ENCODE results near the gene NDUFV1. TPM values are rescaled to one million over a fixed set of nuclear protein-coding genes. Genes with fewer than 3 reads are reported as not detected.

Gene NDUFV1
- total and polyA plus RNA-seq, 8 donors = 82.5 to 281 (median 115) TPM

- Histone ChIP-seq H3K27ac (peak overlapping the region in 3 of 4 donors; percentile 84 to 89 (median 87)), H3K27me3 (no peaks in the 10 kb centered on the region), H3K4me1 (peaks cover 11 to 23% (median 23%) of the 10 kb centered on the region in 3 donors), H3K36me3 (no peaks in the 10 kb centered on the region), H3K4me3 (peak overlapping the region; percentile 32 to 73 (median 54)), H3K9me3 (no peaks in the 10 kb centered on the region)
- ATAC-seq (no peak), FAIRE-seq (no peak), DNase-seq (peak in 4 of 6 donors; percentile 26 to 79 (median 52))
- intact Hi-C loops (cut with DNase I) = loop anchor here in 1 of 3 donors (5.0 kb wide), 1 partner anchor 33 kb away; no protein-coding TSS in a partner anchor
- WGBS, 2 donors = 29 to 34% methylated on average over 25 of the region's 25 CpGs
- TF ChIP-seq CTCF (IDR thresholded peaks at IDR 0.05) = no peak
These were observed 22.1 kb downstream of the NDUFV1 start for GRCh38 chr11:67628710-67629385.

- FAIRE-seq = no peak
- intact Hi-C loops (cut with DNase I) = loop anchor here in 1 of 3 donors (5.0 kb wide), 1 partner anchor 33 kb away; no protein-coding TSS in a partner anchor
These were observed 22.9 kb downstream of the NDUFV1 start, which contains the start of gene NUDT8 for GRCh38 chr11:67629386-67630227. NUDT8 (minus strand) TSS chr11:67629937; CDS start chr11:67629911, 26 bp downstream.

GRCh38 chr11:67630228-67630942 lies 23.6 kb downstream of the NDUFV1 start:
- intact Hi-C loops (cut with DNase I) = no loop called here
- WGBS, 2 donors = 1% methylated on average over 36 to 70 of the region's 70 CpGs

More at GRCh38 chr11:67629386-67630227, 22.9 kb downstream of the NDUFV1 start, which contains the start of gene NUDT8:
- peak within 1 kb of the TSS; percentile 42 to 73 (median 54) for H3K4me3 ChIP-seq
- no peaks in the 10 kb centered on the region for H3K9me3 ChIP-seq
- DNase-seq (peak; percentile 72 to 94 (median 87)), ATAC-seq (peak; percentile 60 to 73 (median 63))
- peak; percentile 83 to 86 (median 84) for TF ChIP-seq CTCF (IDR thresholded peaks at IDR 0.05)
- 1% methylated on average over 81 to 102 of the region's 102 CpGs for WGBS, 2 donors
- peak within 1 kb of the TSS; percentile 84 to 89 (median 86) for H3K27ac ChIP-seq
- no peaks in the 10 kb centered on the region for H3K36me3 ChIP-seq
- H3K4me1 ChIP-seq = peaks cover 11 to 23% (median 23%) of the 10 kb centered on the region in 3 donors
- H3K27me3 ChIP-seq = no peaks in the 10 kb centered on the region

More at GRCh38 chr11:67630228-67630942, 23.6 kb downstream of the NDUFV1 start:
- FAIRE-seq = no peak
- peak overlapping the region; percentile 84 to 89 (median 86) for H3K27ac ChIP-seq
- H3K4me3 ChIP-seq = peak overlapping the region; percentile 42 to 73 (median 54)
- TF ChIP-seq CTCF (IDR thresholded peaks at IDR 0.05) = peak; percentile 43 to 56 (median 53)
- peak; percentile 81 to 92 (median 84) for ATAC-seq
- H3K9me3 ChIP-seq = no peaks in the 10 kb centered on the region
- no peaks in the 10 kb centered on the region for H3K27me3 ChIP-seq
- DNase-seq = peak; percentile 98 to 100 (median 99)
- H3K36me3 ChIP-seq = no peaks in the 10 kb centered on the region
- peaks cover 11 to 23% (median 23%) of the 10 kb centered on the region in 3 donors for H3K4me1 ChIP-seq

Data from pancreas (tissue), 10 donors.